Measurements from ENCODE around the gene USP32.

- TF ChIP-seq, protein P1, sequence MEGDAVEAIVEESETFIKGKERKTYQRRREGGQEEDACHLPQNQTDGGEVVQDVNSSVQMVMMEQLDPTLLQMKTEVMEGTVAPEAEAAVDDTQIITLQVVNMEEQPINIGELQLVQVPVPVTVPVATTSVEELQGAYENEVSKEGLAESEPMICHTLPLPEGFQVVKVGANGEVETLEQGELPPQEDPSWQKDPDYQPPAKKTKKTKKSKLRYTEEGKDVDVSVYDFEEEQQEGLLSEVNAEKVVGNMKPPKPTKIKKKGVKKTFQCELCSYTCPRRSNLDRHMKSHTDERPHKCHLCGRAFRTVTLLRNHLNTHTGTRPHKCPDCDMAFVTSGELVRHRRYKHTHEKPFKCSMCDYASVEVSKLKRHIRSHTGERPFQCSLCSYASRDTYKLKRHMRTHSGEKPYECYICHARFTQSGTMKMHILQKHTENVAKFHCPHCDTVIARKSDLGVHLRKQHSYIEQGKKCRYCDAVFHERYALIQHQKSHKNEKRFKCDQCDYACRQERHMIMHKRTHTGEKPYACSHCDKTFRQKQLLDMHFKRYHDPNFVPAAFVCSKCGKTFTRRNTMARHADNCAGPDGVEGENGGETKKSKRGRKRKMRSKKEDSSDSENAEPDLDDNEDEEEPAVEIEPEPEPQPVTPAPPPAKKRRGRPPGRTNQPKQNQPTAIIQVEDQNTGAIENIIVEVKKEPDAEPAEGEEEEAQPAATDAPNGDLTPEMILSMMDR (IDR thresholded peaks at IDR 0.05) = no peak
- no peak for TF ChIP-seq ZNF232 (CRISPR knock-in tag; IDR thresholded peaks at IDR 0.05)
Observed at GRCh38 chr17:60248618-60249289, 143.2 kb downstream of the USP32 start.

All from WTC11 (cell line).